ENCODE measurements around the gene ADAMTS20. TPM values are rescaled to one million over a fixed set of nuclear protein-coding genes. Genes with fewer than 3 reads are reported as not detected.
"Not testable (repeated sequence)": the region's sequence is repeated elsewhere in the genome, so short reads cannot be mapped to it uniquely, and the experiment has no call there.

Gene ADAMTS20
- total RNA-seq, 2 donors from 2014 or later = not detected

DNA sequence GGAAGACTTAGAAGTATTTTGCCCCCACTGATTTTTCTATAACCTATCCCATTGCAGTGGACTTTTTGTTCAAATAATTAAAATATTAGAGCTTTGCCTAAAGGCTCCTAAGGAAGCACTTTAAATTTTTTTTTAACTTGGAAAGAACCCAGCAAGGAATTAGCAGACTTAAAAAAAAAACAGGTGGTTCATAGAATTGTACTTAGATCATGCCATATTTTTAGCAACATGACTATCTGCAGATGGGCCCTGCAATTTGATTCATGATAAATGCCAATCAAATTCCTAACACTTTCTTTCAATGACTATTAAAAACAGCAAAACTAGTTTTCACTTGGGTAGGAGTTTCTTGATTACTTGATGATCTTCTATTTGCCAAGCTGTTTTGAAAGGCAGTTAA is 11.5 kb downstream of the ADAMTS20 start:
- no peaks in the 10 kb centered on the region for H3K36me3 ChIP-seq
- TF ChIP-seq, protein P1, sequence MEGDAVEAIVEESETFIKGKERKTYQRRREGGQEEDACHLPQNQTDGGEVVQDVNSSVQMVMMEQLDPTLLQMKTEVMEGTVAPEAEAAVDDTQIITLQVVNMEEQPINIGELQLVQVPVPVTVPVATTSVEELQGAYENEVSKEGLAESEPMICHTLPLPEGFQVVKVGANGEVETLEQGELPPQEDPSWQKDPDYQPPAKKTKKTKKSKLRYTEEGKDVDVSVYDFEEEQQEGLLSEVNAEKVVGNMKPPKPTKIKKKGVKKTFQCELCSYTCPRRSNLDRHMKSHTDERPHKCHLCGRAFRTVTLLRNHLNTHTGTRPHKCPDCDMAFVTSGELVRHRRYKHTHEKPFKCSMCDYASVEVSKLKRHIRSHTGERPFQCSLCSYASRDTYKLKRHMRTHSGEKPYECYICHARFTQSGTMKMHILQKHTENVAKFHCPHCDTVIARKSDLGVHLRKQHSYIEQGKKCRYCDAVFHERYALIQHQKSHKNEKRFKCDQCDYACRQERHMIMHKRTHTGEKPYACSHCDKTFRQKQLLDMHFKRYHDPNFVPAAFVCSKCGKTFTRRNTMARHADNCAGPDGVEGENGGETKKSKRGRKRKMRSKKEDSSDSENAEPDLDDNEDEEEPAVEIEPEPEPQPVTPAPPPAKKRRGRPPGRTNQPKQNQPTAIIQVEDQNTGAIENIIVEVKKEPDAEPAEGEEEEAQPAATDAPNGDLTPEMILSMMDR (IDR thresholded peaks at IDR 0.05) = no peak

DNA sequence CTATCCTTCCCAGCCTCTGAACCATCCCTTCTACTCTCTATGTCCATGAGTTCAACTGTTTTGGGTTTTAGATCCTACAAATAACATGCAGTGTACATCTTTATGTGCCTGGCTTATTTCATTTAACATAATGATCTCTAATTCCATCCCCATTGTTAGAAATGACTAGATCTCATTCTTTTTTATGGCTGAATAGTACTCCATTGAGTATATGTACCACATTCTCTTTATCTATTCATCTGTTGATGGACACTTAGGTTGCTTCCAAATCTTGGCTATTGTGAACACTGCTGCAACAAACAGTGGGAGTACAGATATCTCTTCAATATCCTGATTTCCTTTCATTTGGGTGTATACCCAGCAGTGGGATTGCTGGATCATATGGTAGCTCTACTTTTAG is 14.3 kb downstream of the ADAMTS20 start:
- intact Hi-C loops (cut with DNase I); H3K4me1 ChIP-seq; H3K9ac ChIP-seq (ENCODE audit: low read depth in 2 of 2, low read length in 2 of 2); H3K27ac ChIP-seq; H3K36me3 ChIP-seq; H3K9me3 ChIP-seq; H3K4me3 ChIP-seq; H3K27me3 ChIP-seq; DNase-seq: not testable (repeated sequence)

More for the DNA sequence above, 11.5 kb downstream of the ADAMTS20 start:
- DNase-seq = no peak
- no peak overlapping the region for H3K27ac ChIP-seq
- H3K4me3 ChIP-seq = no peak overlapping the region
- intact Hi-C loops (cut with DNase I) = no loop called here
- H3K9ac ChIP-seq (ENCODE audit: low read depth in 2 of 2, low read length in 2 of 2) = no peak overlapping the region
- no peaks in the 10 kb centered on the region for H3K9me3 ChIP-seq
- H3K27me3 ChIP-seq = no peaks in the 10 kb centered on the region
- H3K4me1 ChIP-seq = no peaks in the 10 kb centered on the region

DNA sequence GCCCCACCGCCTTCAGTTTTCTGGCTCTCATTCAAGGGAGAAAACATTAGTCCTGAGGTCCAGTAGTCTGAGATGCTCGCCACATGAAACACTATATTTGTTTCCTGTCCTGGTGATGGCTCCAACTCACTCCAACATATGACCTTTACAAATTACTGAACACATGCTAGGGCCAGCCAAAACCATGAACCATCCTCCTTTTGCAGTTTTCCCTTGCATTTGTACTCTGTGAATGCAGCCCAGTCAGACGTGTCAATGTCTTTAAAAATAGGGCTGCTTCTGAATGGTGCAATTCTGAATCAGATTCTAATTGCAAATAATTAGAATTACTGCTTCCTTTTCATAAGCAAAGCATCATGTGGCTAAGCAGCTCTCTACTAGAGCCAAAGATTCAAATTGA is 36.0 kb downstream of the ADAMTS20 start:
- no peak for DNase-seq
- H3K9ac ChIP-seq (ENCODE audit: low read depth in 2 of 2, low read length in 2 of 2) = no peak overlapping the region
- TF ChIP-seq, protein P1 (IDR thresholded peaks at IDR 0.05) = no peak

DNA sequence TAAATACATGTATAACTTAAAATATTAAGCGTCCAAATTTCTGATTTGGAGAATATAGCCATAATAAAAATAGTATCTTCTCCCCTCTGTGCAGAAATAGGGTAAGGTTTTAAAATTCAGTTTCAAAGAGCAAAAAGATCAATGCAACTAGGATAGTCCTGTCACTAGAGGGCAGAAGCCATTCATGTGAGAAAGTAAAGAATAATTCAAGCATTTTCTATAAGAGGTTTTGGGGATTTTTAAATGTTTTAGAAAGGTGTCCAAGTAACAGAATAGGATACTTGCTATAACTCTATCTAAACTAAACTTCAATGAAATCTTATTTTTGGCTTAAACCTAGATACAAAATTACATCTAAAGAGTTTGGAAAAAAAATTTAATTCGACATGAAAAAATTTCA is 50.3 kb downstream of the ADAMTS20 start:
- no peaks in the 10 kb centered on the region for H3K27me3 ChIP-seq
- no peaks in the 10 kb centered on the region for H3K36me3 ChIP-seq
- TF ChIP-seq, protein P1 (IDR thresholded peaks at IDR 0.05) = no peak
- no peaks in the 10 kb centered on the region for H3K9me3 ChIP-seq
- H3K9ac ChIP-seq (ENCODE audit: low read depth in 2 of 2, low read length in 2 of 2) = no peak overlapping the region
- H3K27ac ChIP-seq = no peak overlapping the region
- H3K4me3 ChIP-seq = no peak overlapping the region
- no peaks in the 10 kb centered on the region for H3K4me1 ChIP-seq
- DNase-seq = no peak
- intact Hi-C loops (cut with DNase I) = no loop called here

More for the DNA sequence above, 36.0 kb downstream of the ADAMTS20 start:
- Histone ChIP-seq H3K36me3 (no peaks in the 10 kb centered on the region), H3K27ac (no peak overlapping the region), H3K4me3 (no peak overlapping the region), H3K27me3 (no peaks in the 10 kb centered on the region), H3K9me3 (no peaks in the 10 kb centered on the region), H3K4me1 (no peaks in the 10 kb centered on the region)
- intact Hi-C loops (cut with DNase I) = no loop called here

DNA sequence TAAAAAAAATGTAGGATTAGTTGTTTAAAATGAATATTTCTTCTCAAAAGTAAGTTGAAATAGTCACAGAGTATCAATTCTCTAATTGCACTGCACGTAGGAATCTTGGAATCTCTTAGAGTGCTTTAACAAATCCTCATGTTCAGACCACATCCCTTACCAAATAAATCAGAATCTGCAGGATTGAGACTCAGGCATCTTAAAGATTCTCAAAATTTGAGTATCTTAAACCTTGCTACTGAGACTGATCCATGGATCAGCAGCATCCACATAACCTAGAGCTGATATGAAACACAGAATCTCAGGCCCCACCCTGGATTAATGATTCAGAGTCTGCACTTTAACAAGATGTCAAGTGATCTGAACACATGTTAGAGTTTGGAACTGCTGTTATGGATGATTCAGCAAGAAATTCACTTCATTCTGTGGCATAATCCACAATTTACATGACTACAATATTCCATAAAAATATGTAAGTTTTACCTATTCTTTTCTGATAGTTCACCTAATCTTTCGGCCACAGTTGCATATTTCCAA is 58.7 kb downstream of the ADAMTS20 start:
- Histone ChIP-seq H3K9ac (ENCODE audit: low read depth in 2 of 2, low read length in 2 of 2) (no peak overlapping the region), H3K4me1 (no peaks in the 10 kb centered on the region)
- intact Hi-C loops (cut with DNase I) = no loop called here

More for the DNA sequence above, 58.7 kb downstream of the ADAMTS20 start:
- no peaks in the 10 kb centered on the region for H3K36me3 ChIP-seq
- H3K9me3 ChIP-seq = no peaks in the 10 kb centered on the region
- DNase-seq = no peak
- TF ChIP-seq, protein P1 (IDR thresholded peaks at IDR 0.05) = no peak
- H3K27me3 ChIP-seq = no peaks in the 10 kb centered on the region
- H3K27ac ChIP-seq = no peak overlapping the region
- H3K4me3 ChIP-seq = no peak overlapping the region
